ENCODE data around the gene CDH15.

The CDH15 gene

GRCh38 chr16:89210165-89210903 lies 38.8 kb downstream of the CDH15 start:
- no peak overlapping the region for H3K27ac ChIP-seq (ENCODE audit: extremely low read depth, low read depth, low read length)
- ChIA-PET CTCF (interaction anchor here (1.0 kb wide), 1 partner anchor 30 kb away, joined by 4 read pairs; no protein-coding TSS in a partner anchor), POLR2A (no interaction called here)
- TF ChIP-seq ZNF155 (tag by site-specific recombination; IDR thresholded peaks at IDR 0.05), result no peak
- TF ChIP-seq, protein P1, sequence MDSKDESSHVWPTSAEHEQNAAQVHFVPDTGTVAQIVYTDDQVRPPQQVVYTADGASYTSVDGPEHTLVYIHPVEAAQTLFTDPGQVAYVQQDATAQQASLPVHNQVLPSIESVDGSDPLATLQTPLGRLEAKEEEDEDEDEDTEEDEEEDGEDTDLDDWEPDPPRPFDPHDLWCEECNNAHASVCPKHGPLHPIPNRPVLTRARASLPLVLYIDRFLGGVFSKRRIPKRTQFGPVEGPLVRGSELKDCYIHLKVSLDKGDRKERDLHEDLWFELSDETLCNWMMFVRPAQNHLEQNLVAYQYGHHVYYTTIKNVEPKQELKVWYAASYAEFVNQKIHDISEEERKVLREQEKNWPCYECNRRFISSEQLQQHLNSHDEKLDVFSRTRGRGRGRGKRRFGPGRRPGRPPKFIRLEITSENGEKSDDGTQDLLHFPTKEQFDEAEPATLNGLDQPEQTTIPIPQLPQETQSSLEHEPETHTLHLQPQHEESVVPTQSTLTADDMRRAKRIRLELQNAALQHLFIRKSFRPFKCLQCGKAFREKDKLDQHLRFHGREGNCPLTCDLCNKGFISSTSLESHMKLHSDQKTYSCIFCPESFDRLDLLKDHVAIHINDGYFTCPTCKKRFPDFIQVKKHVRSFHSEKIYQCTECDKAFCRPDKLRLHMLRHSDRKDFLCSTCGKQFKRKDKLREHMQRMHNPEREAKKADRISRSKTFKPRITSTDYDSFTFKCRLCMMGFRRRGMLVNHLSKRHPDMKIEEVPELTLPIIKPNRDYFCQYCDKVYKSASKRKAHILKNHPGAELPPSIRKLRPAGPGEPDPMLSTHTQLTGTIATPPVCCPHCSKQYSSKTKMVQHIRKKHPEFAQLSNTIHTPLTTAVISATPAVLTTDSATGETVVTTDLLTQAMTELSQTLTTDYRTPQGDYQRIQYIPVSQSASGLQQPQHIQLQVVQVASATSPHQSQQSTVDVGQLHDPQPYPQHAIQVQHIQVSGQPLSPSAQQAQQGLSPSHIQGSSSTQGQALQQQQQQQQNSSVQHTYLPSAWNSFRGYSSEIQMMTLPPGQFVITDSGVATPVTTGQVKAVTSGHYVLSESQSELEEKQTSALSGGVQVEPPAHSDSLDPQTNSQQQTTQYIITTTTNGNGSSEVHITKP (tag by site-specific recombination; IDR thresholded peaks at IDR 0.05), result peak; percentile 67
- no peaks in the 10 kb centered on the region for H3K36me3 ChIP-seq (ENCODE audit: control insufficient read depth in 2 of 2, insufficient read depth in 1 of 2, low read length in 2 of 2)
- H3K4me1 ChIP-seq (ENCODE audit: control insufficient read depth, insufficient read depth, low read length), result no peaks in the 10 kb centered on the region
- no peaks in the 10 kb centered on the region for H3K9me3 ChIP-seq (ENCODE audit: control insufficient read depth, insufficient read depth, low read depth, low read length)
- H3K4me3 ChIP-seq (ENCODE audit: low read depth, low read length), result no peak overlapping the region

DNA sequence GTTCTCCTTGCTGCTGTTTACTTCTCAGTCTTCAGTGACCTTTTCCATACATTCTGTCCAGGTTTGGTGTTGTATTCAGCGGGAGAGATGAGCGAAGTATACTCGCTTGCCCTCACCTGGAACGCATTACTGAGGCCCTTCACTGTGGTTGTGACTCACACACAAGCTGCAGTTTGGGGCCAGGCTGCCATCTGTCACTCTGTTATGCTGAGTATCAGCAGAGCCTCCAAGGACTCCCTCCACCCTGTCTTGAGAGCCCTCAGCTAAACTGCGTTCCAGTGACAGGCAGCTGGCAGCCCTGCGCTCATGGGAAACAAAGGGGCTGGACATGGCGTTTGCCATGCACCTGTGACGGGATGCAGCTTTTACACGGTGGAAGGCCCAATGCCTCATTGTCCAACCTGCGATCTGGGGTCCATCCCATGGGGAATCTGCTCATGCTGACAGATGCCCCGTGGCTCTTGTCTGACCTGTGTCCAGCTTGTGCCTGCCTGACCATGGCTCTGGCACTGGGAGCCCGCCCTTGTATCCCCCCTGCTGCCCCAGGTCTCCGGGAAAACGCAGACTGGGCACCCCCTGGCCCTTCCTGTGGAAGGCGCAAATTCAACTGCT lies 39.5 kb downstream of the CDH15 start:
- CTCF ChIA-PET, result no interaction called here

DNA sequence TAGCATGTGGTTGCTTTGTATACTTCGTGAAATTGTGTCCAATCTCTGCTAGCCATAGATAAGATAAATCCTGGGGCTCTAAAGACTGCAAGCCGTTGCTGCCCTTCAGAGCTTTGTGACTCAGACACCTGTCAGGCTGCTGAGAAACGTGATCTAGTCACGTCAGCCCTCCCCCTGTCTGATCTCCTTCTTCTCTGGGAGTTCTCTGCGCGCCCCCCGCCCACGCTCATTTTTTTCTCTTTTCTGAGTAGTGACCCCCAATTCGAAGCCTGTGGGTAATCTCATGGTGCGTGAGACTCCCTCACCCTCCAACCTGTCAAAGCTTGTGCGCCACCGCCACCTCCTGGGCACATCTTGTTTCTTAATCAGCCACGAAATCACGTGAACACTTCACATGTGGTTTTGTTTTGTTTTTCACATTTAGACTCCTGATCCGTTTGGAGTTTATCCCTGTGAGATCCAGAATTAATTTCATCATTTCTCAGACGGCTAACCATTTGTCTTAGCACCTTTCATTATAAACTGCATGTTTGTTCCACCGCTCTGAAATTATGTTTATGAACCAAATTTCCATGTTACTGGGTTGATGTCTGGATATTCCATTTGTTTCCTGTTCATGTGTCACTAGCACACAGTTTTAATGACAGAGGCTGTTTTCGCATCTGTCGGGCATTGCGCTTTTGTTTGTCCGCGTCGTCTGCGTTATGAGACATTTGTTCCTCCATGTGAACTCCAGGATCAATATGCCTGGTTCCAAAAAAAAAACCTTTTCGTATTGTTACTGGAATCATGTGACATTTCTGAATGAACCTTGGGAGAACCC lies 45.0 kb downstream of the CDH15 start:
- H3K9me3 ChIP-seq (ENCODE audit: control insufficient read depth, insufficient read depth, low read depth, low read length), result no peaks in the 10 kb centered on the region
- ChIA-PET CTCF (interaction anchor here (0.6 to 1.5 kb wide), 9 partner anchors 9 to 401 kb away, joined by 3 to 5 read pairs (median 3); no protein-coding TSS in a partner anchor), POLR2A (interaction anchor here (1.0 to 1.7 kb wide), 2 partner anchors 15 to 31 kb away, joined by 3 to 4 read pairs; no protein-coding TSS in a partner anchor)
- peak overlapping the region; percentile 78; the same call in 1 of the 2 replicates for H3K27ac ChIP-seq (ENCODE audit: extremely low read depth, low read depth, low read length)
- peaks cover 0 to 23% of the 10 kb centered on the region in 2 experiments; a peak in 2 of 3 replicates for H3K36me3 ChIP-seq (ENCODE audit: control insufficient read depth in 2 of 2, insufficient read depth in 1 of 2, low read length in 2 of 2)
- no peaks in the 10 kb centered on the region for H3K4me1 ChIP-seq (ENCODE audit: control insufficient read depth, insufficient read depth, low read length)
- H3K4me3 ChIP-seq (ENCODE audit: low read depth, low read length), result peak overlapping the region; percentile 65
- TF ChIP-seq KLF7 (tag by site-specific recombination; IDR thresholded peaks at IDR 0.05; ENCODE audit: borderline replicate concordance) (no peak), EGR2 (tag by site-specific recombination; IDR thresholded peaks at IDR 0.05; ENCODE audit: low read depth) (peak; percentile 21; the same call in 1 of the 2 replicates), ZNF660 (tag by site-specific recombination; IDR thresholded peaks at IDR 0.05) (peak; percentile 37; the same call in 1 of the 2 replicates), SCRT1 (tag by site-specific recombination; IDR thresholded peaks at IDR 0.05; ENCODE audit: borderline replicate concordance) (peak; percentile 53; the same call in 1 of the 2 replicates), ZNF394 (tag by site-specific recombination; IDR thresholded peaks at IDR 0.05; ENCODE audit: borderline replicate concordance) (0 out of 2 replicates have a peak, but pooled peaks have one; percentile 19), GLIS2 (tag by site-specific recombination; IDR thresholded peaks at IDR 0.05) (no peak), ZNF366 (tag by site-specific recombination; conservative IDR thresholded peaks at IDR 0.05) (0 out of 2 replicates have a peak, but pooled peaks have one; percentile 23), SCRT2 (tag by site-specific recombination; IDR thresholded peaks at IDR 0.05) (peak; percentile 44; the same call in 1 of the 2 replicates), ZNF335 (tag by site-specific recombination; conservative IDR thresholded peaks at IDR 0.05) (peak; percentile 33; the same call in 1 of the 2 replicates), MEIS1 (CRISPR knock-in tag; IDR thresholded peaks at IDR 0.05; ENCODE audit: borderline replicate concordance) (no peak), ZFHX2 (tag by site-specific recombination; conservative IDR thresholded peaks at IDR 0.05) (peak; percentile 53), ZNF768 (tag by site-specific recombination; IDR thresholded peaks at IDR 0.05) (no peak), KLF1 (tag by site-specific recombination; IDR thresholded peaks at IDR 0.05) (0 out of 2 replicates have a peak, but pooled peaks have one; percentile 17), ZBTB20 (tag by site-specific recombination; IDR thresholded peaks at IDR 0.05) (no peak)
- TF ChIP-seq, protein P2, sequence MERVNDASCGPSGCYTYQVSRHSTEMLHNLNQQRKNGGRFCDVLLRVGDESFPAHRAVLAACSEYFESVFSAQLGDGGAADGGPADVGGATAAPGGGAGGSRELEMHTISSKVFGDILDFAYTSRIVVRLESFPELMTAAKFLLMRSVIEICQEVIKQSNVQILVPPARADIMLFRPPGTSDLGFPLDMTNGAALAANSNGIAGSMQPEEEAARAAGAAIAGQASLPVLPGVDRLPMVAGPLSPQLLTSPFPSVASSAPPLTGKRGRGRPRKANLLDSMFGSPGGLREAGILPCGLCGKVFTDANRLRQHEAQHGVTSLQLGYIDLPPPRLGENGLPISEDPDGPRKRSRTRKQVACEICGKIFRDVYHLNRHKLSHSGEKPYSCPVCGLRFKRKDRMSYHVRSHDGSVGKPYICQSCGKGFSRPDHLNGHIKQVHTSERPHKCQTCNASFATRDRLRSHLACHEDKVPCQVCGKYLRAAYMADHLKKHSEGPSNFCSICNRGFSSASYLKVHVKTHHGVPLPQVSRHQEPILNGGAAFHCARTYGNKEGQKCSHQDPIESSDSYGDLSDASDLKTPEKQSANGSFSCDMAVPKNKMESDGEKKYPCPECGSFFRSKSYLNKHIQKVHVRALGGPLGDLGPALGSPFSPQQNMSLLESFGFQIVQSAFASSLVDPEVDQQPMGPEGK (tag by site-specific recombination; IDR thresholded peaks at IDR 0.05), result peak; percentile 76

More for the DNA sequence above, 39.5 kb downstream of the CDH15 start:
- H3K4me3 ChIP-seq (ENCODE audit: low read depth, low read length), result no peak overlapping the region
- TF ChIP-seq ZNF10 (tag by site-specific recombination; IDR thresholded peaks at IDR 0.05) (no peak), ZNF335 (tag by site-specific recombination; conservative IDR thresholded peaks at IDR 0.05) (0 out of 2 replicates have a peak, but pooled peaks have one; percentile 18)
- TF ChIP-seq, protein P3, sequence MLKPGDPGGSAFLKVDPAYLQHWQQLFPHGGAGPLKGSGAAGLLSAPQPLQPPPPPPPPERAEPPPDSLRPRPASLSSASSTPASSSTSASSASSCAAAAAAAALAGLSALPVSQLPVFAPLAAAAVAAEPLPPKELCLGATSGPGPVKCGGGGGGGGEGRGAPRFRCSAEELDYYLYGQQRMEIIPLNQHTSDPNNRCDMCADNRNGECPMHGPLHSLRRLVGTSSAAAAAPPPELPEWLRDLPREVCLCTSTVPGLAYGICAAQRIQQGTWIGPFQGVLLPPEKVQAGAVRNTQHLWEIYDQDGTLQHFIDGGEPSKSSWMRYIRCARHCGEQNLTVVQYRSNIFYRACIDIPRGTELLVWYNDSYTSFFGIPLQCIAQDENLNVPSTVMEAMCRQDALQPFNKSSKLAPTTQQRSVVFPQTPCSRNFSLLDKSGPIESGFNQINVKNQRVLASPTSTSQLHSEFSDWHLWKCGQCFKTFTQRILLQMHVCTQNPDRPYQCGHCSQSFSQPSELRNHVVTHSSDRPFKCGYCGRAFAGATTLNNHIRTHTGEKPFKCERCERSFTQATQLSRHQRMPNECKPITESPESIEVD (tag by site-specific recombination; IDR thresholded peaks at IDR 0.05), result no peak
- no peaks in the 10 kb centered on the region for H3K9me3 ChIP-seq (ENCODE audit: control insufficient read depth, insufficient read depth, low read depth, low read length)
- POLR2A ChIA-PET, result no interaction called here
- H3K36me3 ChIP-seq (ENCODE audit: control insufficient read depth in 2 of 2, insufficient read depth in 1 of 2, low read length in 2 of 2), result no peaks in the 10 kb centered on the region
- no peaks in the 10 kb centered on the region for H3K4me1 ChIP-seq (ENCODE audit: control insufficient read depth, insufficient read depth, low read length)
- H3K27ac ChIP-seq (ENCODE audit: extremely low read depth, low read depth, low read length), result no peak overlapping the region
